Tibial nerve (tissue), 4 donors: ENCODE results near the gene DGKD. TPM values are rescaled to one million over a fixed set of nuclear protein-coding genes. Genes with fewer than 3 reads are reported as not detected.

Experiments
- DNase-seq, 2 donors: peaks; one replicate each; pipeline ENCODE4 v3.0.0-alpha.2; 2019; ENCODE audit warnings: low spot score in 2 of 2
- H3K27ac ChIP-seq, 4 donors: fragments of 200-600 bp; sonication (generic) in 3 of 4; one replicate each; pipeline ENCODE4 v1.5.1; 2017 to 2019; ENCODE audit warnings: mild to moderate bottlenecking in 1 of 4
- H3K27me3 ChIP-seq, 2 donors: fragments of 200-600 bp; sonication (generic) in 1 of 2; one replicate each; pipeline versions ENCODE4 v1.5.1 to v1.6.0; 2017 to 2019
- H3K36me3 ChIP-seq, 3 donors: fragments of 200-600 bp; sonication (generic); one replicate each; pipeline ENCODE4 v1.5.1; 2018 to 2019
- H3K4me1 ChIP-seq, 4 donors: fragments of 200-600 bp; sonication (generic) in 3 of 4; one replicate each; pipeline ENCODE4 v1.5.1; 2017 to 2019
- H3K4me3 ChIP-seq, 4 donors: fragments of 200-600 bp; sonication (generic) in 3 of 4; one replicate each; pipeline ENCODE4 v1.5.1; 2017 to 2019; ENCODE audit warnings: mild to moderate bottlenecking in 1 of 4, moderate library complexity in 1 of 4
- H3K9me3 ChIP-seq, 4 donors: fragments of 200-600 bp; sonication (generic) in 3 of 4; one replicate each; pipeline ENCODE4 v1.5.1; 2017 to 2019
- EP300 ChIP-seq, 2 donors: sonication (generic); formaldehyde crosslinking; IDR thresholded peaks; one replicate each; pipeline ENCODE4 v1.6.1; 2017; ENCODE audit warnings: antibody characterized with exemption in 2 of 2, mild to moderate bottlenecking in 1 of 2
- POLR2A ChIP-seq, 2 donors: fragments of 450-650 bp; IDR thresholded peaks; one replicate each; pipeline ENCODE4 v1.6.1; 2017; ENCODE audit warnings: antibody characterized with exemption in 2 of 2, mild to moderate bottlenecking in 2 of 2, moderate library complexity in 2 of 2
- WGBS, 2 donors: methylation state at CpG; one replicate each; pipeline ENCODE4 v1.1.5; 2018; 5-methylcytosine and 5-hydroxymethylcytosine counted together
- total RNA-seq, 4 donors: library from RNA; depleted of rRNA; stranded (reverse); fragments of >200 nt; gene quantifications; one replicate each; pipeline ENCODE4 v1.1.0, GENCODE V29; 2016
- TF ChIP-seq, protein P1 (sequence below), 5 experiments: fragments of 200-600 bp in 3 of 5; fragments of 450-650 bp in 2 of 5; sonication (generic) in 3 of 5; IDR thresholded peaks; one replicate each; pipeline ENCODE4 v1.5.1; 2016 to 2019; ENCODE audit warnings: antibody characterized with exemption in 5 of 5, mild to moderate bottlenecking in 3 of 5, moderate library complexity in 2 of 5

The DGKD gene
- total RNA-seq, 4 donors from 2014 or later: 6.5 to 11.7 (median 7.4) TPM

DNA sequence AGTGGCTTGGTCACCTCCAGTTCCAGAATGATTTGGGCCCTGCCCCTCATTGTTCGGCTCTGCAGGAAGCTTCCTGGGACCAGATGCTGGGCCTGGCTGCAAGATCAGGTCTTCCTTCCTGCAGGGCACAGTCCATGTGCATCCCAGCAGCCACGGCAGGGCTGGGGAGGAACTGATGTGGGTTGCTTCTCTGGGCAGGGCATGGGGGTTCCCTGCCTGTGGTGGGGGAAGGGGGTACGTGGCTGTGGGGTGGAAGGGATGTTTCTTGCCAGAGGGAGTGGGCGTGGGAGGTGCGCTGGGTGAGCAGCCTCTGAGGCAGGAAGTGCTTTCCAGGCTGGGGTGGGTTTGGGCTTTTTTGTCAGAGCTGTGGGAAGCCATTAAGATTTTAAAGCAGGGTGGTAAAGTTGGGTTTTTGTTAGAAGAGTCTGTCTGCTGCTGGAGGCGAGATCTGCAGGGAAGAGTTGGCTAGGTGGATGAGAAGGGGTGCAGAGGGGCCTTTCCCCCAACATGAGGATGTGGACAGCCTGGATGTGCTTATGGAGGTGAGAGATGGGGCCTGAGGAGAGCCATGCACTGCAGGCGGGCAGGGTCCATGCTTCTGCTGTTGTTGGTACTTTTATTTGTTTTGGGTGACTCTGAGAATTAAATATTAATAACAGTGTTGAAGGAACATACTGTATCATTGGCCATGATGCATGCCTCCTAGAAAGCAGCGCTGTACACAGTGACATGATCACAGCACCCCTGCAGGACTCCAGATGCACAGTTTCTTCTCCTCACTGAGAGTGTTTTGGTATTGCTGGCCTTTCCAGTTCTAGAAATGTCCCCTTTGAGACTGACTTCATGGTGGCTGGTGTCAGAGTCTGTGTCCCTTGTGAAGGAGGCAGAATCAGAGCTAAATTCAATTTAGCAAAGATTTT, 45.3 kb downstream of the DGKD start:
- TF ChIP-seq POLR2A (IDR thresholded peaks at IDR 0.05) (no peak), EP300 (IDR thresholded peaks at IDR 0.05) (no peak)
- TF ChIP-seq, protein P1, sequence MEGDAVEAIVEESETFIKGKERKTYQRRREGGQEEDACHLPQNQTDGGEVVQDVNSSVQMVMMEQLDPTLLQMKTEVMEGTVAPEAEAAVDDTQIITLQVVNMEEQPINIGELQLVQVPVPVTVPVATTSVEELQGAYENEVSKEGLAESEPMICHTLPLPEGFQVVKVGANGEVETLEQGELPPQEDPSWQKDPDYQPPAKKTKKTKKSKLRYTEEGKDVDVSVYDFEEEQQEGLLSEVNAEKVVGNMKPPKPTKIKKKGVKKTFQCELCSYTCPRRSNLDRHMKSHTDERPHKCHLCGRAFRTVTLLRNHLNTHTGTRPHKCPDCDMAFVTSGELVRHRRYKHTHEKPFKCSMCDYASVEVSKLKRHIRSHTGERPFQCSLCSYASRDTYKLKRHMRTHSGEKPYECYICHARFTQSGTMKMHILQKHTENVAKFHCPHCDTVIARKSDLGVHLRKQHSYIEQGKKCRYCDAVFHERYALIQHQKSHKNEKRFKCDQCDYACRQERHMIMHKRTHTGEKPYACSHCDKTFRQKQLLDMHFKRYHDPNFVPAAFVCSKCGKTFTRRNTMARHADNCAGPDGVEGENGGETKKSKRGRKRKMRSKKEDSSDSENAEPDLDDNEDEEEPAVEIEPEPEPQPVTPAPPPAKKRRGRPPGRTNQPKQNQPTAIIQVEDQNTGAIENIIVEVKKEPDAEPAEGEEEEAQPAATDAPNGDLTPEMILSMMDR (IDR thresholded peaks at IDR 0.05): no peak
- H3K9me3 ChIP-seq: no peaks in the 10 kb centered on the region
- H3K27ac ChIP-seq: no peak overlapping the region
- H3K4me3 ChIP-seq: no peak overlapping the region
- no peaks in the 10 kb centered on the region for H3K4me1 ChIP-seq
- H3K27me3 ChIP-seq: no peaks in the 10 kb centered on the region
- H3K36me3 ChIP-seq: peaks cover 0 to 11% (median 0%) of the 10 kb centered on the region in 3 donors
- WGBS, 2 donors: 76 to 78% methylated on average over 8 of the region's 8 CpGs
- DNase-seq: no peak

DNA sequence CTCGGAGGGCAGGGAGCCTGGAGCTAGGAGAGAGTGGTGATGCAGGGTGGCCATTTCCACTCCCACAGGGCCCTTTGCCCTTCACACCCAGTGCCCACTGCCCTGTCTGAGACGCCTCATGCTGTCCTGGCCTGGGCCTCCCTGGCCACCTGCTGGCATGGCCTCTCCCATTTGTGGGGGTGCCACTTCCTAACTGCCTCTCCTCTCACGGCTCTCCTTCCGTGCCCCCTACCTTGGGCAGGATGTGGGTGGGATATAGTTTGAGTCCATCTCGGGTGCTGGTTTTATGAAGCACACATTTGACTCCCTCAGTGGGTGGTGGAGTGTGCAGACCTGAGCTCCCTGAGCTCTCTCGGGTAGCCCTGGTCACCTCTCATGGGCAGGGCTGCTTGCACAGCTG, 46.0 kb downstream of the DGKD start:
- Histone ChIP-seq H3K36me3 (peaks cover 0 to 11% (median 0%) of the 10 kb centered on the region in 3 donors), H3K4me1 (no peaks in the 10 kb centered on the region), H3K4me3 (no peak overlapping the region), H3K27ac (no peak overlapping the region), H3K9me3 (no peaks in the 10 kb centered on the region), H3K27me3 (no peaks in the 10 kb centered on the region)
- TF ChIP-seq EP300 (IDR thresholded peaks at IDR 0.05): no peak
- 81 to 85% methylated on average over 6 of the region's 6 CpGs for WGBS, 2 donors
- no peak for DNase-seq

DNA sequence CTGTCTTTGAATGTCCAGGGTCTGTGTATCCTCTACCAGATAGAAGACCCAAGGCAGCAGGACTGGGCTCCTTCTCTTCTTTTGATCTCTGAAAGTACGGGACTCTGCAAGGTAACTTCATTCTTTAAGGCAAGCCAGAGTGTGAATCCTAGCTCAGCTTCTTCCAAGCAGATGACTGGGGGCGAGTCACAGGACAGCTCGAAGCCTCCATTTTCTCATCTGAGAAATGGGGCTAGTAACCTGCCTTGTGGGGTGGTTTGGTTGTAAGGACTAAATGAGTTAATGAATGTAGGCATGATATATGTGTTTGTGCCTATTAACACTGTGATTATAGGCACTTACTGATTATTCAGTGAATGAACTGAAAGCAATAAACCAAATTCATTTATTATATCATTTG, 46.7 kb downstream of the DGKD start:
- Histone ChIP-seq H3K27me3 (no peaks in the 10 kb centered on the region), H3K27ac (no peak overlapping the region), H3K36me3 (peaks cover 0 to 11% (median 0%) of the 10 kb centered on the region in 3 donors), H3K9me3 (no peaks in the 10 kb centered on the region), H3K4me3 (no peak overlapping the region), H3K4me1 (no peaks in the 10 kb centered on the region)
- DNase-seq: no peak
- TF ChIP-seq, protein P1 (IDR thresholded peaks at IDR 0.05): no peak
- no peak for TF ChIP-seq EP300 (IDR thresholded peaks at IDR 0.05)
- TF ChIP-seq POLR2A (IDR thresholded peaks at IDR 0.05): no peak
- WGBS, 2 donors: 93 to 94% methylated on average over 3 of the region's 3 CpGs

DNA sequence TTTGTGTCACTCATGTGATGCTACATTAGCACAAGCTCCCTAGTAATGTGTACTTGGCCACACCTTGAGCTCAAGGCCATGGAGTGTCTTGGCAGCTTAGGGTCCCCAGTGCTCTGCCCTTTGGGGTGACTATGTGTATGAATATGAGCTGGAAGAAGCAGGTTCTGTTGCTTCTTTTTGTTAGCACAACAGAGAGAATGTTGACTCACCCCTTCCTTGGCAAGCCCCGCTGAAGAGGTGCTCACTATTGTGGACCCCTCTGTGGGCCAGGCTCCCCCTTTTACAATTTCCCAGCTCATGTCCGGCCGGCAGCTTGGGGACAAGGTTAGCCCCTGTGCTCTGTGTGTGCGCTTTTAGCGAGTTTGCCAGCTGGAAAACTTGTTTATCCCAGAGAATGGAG, 48.1 kb downstream of the DGKD start:
- Histone ChIP-seq H3K27me3 (no peaks in the 10 kb centered on the region), H3K36me3 (peaks cover 0 to 16% (median 0%) of the 10 kb centered on the region in 3 donors), H3K4me3 (no peak overlapping the region), H3K27ac (no peak overlapping the region), H3K9me3 (no peaks in the 10 kb centered on the region), H3K4me1 (peaks cover 0 to 2% (median 0%) of the 10 kb centered on the region in 4 donors)
- DNase-seq: no peak
- TF ChIP-seq POLR2A (IDR thresholded peaks at IDR 0.05) (no peak), EP300 (IDR thresholded peaks at IDR 0.05) (no peak)
- TF ChIP-seq, protein P1 (IDR thresholded peaks at IDR 0.05): no peak
- 91 to 94% methylated on average over 5 of the region's 5 CpGs for WGBS, 2 donors

DNA sequence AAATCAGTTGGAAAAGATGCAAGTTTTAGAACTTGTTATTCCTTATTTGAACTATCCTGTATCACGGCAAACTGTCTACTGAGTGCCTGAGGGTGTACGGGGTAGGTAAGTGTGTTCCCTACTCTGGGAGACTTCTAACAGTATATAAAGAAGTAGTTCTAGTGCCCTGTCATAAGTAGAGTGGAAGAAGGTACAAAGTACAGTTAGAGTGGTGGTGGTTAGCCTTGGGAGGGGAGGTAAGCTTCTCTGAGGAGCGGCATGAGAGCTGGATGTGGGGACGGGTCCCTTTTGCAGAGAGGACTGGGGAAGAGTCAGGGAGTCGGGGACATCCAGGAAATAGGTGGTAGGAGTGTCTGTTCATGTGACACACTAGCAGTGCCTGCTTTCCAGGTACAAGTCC, 48.5 kb downstream of the DGKD start:
- Histone ChIP-seq H3K36me3 (peaks cover 0 to 16% (median 0%) of the 10 kb centered on the region in 3 donors), H3K4me3 (no peak overlapping the region), H3K4me1 (peaks cover 0 to 6% (median 0%) of the 10 kb centered on the region in 4 donors), H3K27ac (no peak overlapping the region), H3K9me3 (no peaks in the 10 kb centered on the region), H3K27me3 (no peaks in the 10 kb centered on the region)
- 94 to 97% methylated on average over 5 of the region's 5 CpGs for WGBS, 2 donors
- DNase-seq: no peak
- no peak for TF ChIP-seq POLR2A (IDR thresholded peaks at IDR 0.05)
- TF ChIP-seq, protein P1 (IDR thresholded peaks at IDR 0.05): no peak
- TF ChIP-seq EP300 (IDR thresholded peaks at IDR 0.05): no peak
